ACC112 (cell line): Measurements from ENCODE around the gene SOCS1.

ENCODE experiments used
- H2AFZ ChIP-seq: fragments of 200-600 bp; sonication (generic); one replicate; pipeline ENCODE4 v1.6.0; 2017; ENCODE audit warnings: antibody characterized with exemption, low read length; ENCODE audit not compliant: unreplicated experiment
- H3K27ac ChIP-seq: fragments of 200-600 bp; sonication (generic); 2 replicates; pipeline ENCODE4 v1.5.1; 2014; ENCODE audit warnings: low read depth, mild to moderate bottlenecking, antibody characterized with exemption, low read length, moderate library complexity
- H3K27me3 ChIP-seq: fragments of 200-600 bp; sonication (generic); 2 replicates; pipeline ENCODE4 v1.6.1; 2014; ENCODE audit warnings: mild to moderate bottlenecking, antibody characterized with exemption, low read length, moderate library complexity, mixed read lengths; ENCODE audit not compliant: insufficient read depth
- H3K36me3 ChIP-seq: fragments of 200-600 bp; sonication (generic); 2 replicates; pipeline ENCODE4 v1.6.1; 2016; ENCODE audit warnings: mild to moderate bottlenecking, antibody characterized with exemption, low read length, moderate library complexity, mixed read lengths; ENCODE audit not compliant: insufficient read depth
- H3K4me1 ChIP-seq: fragments of 200-600 bp; sonication (generic); one replicate; pipeline ENCODE4 v1.6.1; 2016; ENCODE audit warnings: low read length, mixed read lengths; ENCODE audit not compliant: insufficient read depth, unreplicated experiment, control insufficient read depth
- H3K4me3 ChIP-seq: fragments of 200-600 bp; sonication (generic); 2 replicates; pipeline ENCODE4 v1.5.1; 2014; ENCODE audit warnings: mild to moderate bottlenecking, low read depth, low read length
- H3K79me2 ChIP-seq: fragments of 200-600 bp; sonication (generic); one replicate; pipeline ENCODE4 v1.6.0; 2016; ENCODE audit warnings: low read length; ENCODE audit not compliant: control insufficient read depth, unreplicated experiment, insufficient read depth

The SOCS1 gene

DNA sequence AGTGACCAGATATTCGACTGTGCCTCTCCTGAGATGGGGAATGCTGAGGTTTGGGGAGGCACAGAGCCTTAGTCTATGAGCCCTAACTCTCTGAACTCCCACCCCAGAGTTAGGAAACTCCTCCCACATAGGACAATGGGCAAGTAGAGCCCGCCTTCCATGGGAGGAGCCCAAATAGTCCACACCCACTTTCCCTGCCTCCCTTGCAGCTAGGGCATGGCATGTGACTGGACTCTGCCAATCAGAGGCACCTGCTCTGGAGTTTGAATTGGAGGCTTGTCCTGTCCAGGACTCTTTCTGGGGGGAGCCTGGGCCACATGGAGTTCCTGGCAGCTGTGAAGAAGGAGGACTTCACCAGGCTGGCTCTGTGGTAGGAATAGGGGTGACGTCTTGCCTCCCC is 48.4 kb downstream of the SOCS1 start:
- no peak overlapping the region for H3K4me3 ChIP-seq
- H3K27ac ChIP-seq = no peak overlapping the region
- peaks cover 18% of the 10 kb centered on the region for H3K4me1 ChIP-seq
- H3K79me2 ChIP-seq = no peaks in the 10 kb centered on the region
- H3K36me3 ChIP-seq = no peaks in the 10 kb centered on the region
- H2AFZ ChIP-seq = no peak overlapping the region
- H3K27me3 ChIP-seq = no peaks in the 10 kb centered on the region

DNA sequence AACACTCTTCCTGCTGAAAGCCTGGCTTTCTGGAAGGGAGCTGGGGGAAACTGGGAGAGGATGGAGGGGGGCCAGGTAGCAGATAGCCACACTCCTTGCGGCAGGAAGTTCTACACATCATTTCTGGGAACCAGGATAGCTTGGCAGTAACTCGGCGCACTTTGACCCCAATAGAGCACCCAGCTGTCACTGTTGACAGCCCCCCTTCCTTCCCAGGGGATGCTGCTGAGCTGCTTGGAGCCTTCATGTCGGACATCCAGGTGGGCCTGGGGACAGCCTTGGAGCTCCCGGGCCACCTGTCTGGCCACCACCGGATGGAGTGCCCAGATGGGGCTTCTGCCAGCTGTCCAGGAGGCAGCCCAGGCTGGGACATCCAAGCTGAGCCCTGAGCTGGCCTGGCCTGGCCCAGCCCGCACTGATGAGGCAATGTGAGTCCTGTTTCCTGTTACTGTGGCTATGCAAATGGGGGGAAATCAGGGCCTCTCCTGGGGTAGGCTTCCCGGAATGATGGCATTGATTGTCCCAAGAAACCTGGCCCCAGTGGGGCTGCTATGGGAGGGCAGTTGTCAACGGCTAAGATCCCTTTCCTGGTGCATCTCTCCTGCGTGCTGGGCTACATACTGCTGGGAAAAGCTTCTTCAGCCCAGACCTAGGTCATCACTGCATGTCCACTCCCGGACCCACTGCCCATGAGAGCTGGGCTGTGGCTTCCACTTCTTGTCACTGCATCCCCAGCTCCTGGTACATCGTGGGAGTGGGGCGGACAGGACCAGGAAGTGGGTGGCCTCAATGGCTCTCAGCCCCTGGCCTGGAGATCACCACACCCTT is 50.0 kb downstream of the SOCS1 start:
- H2AFZ ChIP-seq = no peak overlapping the region
- H3K4me3 ChIP-seq = no peak overlapping the region
- peaks cover 33% of the 10 kb centered on the region for H3K4me1 ChIP-seq
- H3K79me2 ChIP-seq = no peaks in the 10 kb centered on the region
- H3K27me3 ChIP-seq = no peaks in the 10 kb centered on the region
- no peaks in the 10 kb centered on the region for H3K36me3 ChIP-seq
- no peak overlapping the region for H3K27ac ChIP-seq

DNA sequence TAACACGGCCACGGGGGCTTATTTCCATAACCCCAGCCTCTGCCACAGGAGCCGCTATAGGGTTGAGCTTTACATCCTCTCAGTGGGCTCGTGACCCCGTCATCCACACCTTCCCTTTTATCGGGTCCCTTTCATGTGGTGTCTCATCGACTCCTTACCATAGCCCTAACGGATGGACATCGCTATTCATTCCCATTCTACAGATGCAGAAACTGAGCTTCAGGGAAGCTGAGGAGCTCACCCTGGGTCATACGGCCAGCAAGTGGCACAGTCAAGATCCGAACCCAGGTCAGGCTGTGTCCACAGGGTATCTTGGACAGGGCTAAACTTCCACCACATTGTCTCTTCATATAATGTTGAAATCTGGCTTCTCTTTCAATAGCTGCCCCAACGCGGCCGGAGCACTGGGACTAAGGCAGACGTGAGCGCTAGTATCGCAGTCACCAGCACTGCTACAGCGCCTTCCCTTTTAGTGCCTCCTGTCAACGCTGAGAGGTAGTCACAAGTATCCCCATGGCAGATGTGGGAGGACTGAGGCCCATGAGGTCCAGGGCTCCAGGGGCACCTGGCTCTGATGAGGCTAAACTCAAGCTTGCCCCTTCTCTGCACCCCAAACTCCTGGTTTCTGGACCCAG is 50.8 kb downstream of the SOCS1 start:
- Histone ChIP-seq H3K27me3 (no peaks in the 10 kb centered on the region), H3K4me1 (peaks cover 37% of the 10 kb centered on the region), H3K4me3 (no peak overlapping the region), H3K79me2 (no peaks in the 10 kb centered on the region), H3K36me3 (no peaks in the 10 kb centered on the region), H2AFZ (no peak overlapping the region), H3K27ac (no peak overlapping the region)

- no peaks in the 10 kb centered on the region for H3K27me3 ChIP-seq
- no peaks in the 10 kb centered on the region for H3K79me2 ChIP-seq
- no peak overlapping the region for H3K4me3 ChIP-seq
- no peaks in the 10 kb centered on the region for H3K36me3 ChIP-seq
- H3K4me1 ChIP-seq = peaks cover 37% of the 10 kb centered on the region
- no peak overlapping the region for H2AFZ ChIP-seq
- H3K27ac ChIP-seq = no peak overlapping the region
These were observed 51.4 kb downstream of the SOCS1 start for GRCh38 chr16:11204513-11205047.
